AG10803 (cell line): ENCODE data around the gene FAM229A.
"Not testable (repeated sequence)": the region's sequence is repeated elsewhere in the genome, so short reads cannot be mapped to it uniquely, and the experiment has no call there.

Experiments used
- DNase-seq: peaks from one replicate; pipeline ENCODE4 v3.0.0; 2010; ENCODE audit warnings: low read depth
- H3K4me3 ChIP-seq: 2 replicates; pipeline ENCODE4 v1.5.1; 2011; ENCODE audit warnings: mild to moderate bottlenecking, low read length, control low read depth
- CTCF ChIP-seq: conservative IDR thresholded peaks from 2 replicates; pipeline ENCODE4 v1.5.1; 2011; ENCODE audit warnings: mild to moderate bottlenecking, low read length, control low read depth, inconsistent platforms

FAM229A gene

GRCh38 chr1:32399843-32400242 lies 37.6 kb upstream of the FAM229A start:
- TF ChIP-seq CTCF = no peak
- no peak overlapping the region for H3K4me3 ChIP-seq
- DNase-seq = no peak

- no peak overlapping the region for H3K4me3 ChIP-seq
- TF ChIP-seq CTCF = no peak
- DNase-seq = no peak
Observed at GRCh38 chr1:32398401-32398800, 36.1 kb upstream of the FAM229A start.

GRCh38 chr1:32396524-32396923 lies 34.2 kb upstream of the FAM229A start:
- not testable (repeated sequence) for DNase-seq, H3K4me3 ChIP-seq

- H3K4me3 ChIP-seq = peak overlapping the region; percentile 95
- DNase-seq = no peak
- no peak for TF ChIP-seq CTCF
Observed at GRCh38 chr1:32394890-32395432, 32.7 kb upstream of the FAM229A start.

- TF ChIP-seq CTCF = no peak
- H3K4me3 ChIP-seq = peak within 1 kb of the TSS; percentile 95
- DNase-seq = peak; percentile 97
Observed at GRCh38 chr1:32394141-32394889, 32.0 kb upstream of the FAM229A start, which contains the start of gene BSDC1. BSDC1 (minus strand) TSS chr1:32394441; CDS start chr1:32394414, 27 bp downstream.

- DNase-seq = no peak
- TF ChIP-seq CTCF = no peak
- peak overlapping the region; percentile 95 for H3K4me3 ChIP-seq
Observed at GRCh38 chr1:32393832-32394140, 31.5 kb upstream of the FAM229A start.

GRCh38 chr1:32393136-32393535 lies 30.9 kb upstream of the FAM229A start:
- DNase-seq = peak; percentile 28
- no peak for TF ChIP-seq CTCF
- peak overlapping the region; percentile 95 for H3K4me3 ChIP-seq

- peak; percentile 12 for DNase-seq
- no peak for TF ChIP-seq CTCF
- H3K4me3 ChIP-seq = no peak overlapping the region
Observed at GRCh38 chr1:32392325-32392724, 30.0 kb upstream of the FAM229A start.
